Renal cortex interstitium (tissue), 11 donors: Measurements from ENCODE around the gene ASPG. TPM values are rescaled to one million over a fixed set of nuclear protein-coding genes. Genes with fewer than 3 reads are reported as not detected.

Experiments
- DNase-seq, 11 donors: peaks; one replicate each; pipeline ENCODE4 v3.0.0-alpha.2; 2013; ENCODE audit warnings: low read depth in 9 of 11, low spot score in 4 of 11; ENCODE audit errors: extremely low read depth in 1 of 11
- polyA plus RNA-seq, 3 donors: library from polyadenylated mRNA; unstranded; fragments of 120-200 nt; gene quantifications; one replicate each; pipeline ENCODE4 v1.2.1, GENCODE V29; 2013; ENCODE audit not compliant: insufficient read length in 3 of 3

Gene ASPG
- polyA plus RNA-seq, 3 donors: 10.1 to 17.3 (median 13.1) TPM

- DNase-seq: no peak
Measured at GRCh38 chr14:104101086-104101621, 15.7 kb downstream of the ASPG start.

GRCh38 chr14:104101651-104102281 is 16.3 kb downstream of the ASPG start:
- no peak for DNase-seq

- DNase-seq: no peak
Measured at GRCh38 chr14:104102282-104102914, 16.9 kb downstream of the ASPG start.

GRCh38 chr14:104103061-104103445 is 17.6 kb downstream of the ASPG start:
- no peak for DNase-seq

GRCh38 chr14:104103446-104104075 is 18.1 kb downstream of the ASPG start:
- no peak for DNase-seq

GRCh38 chr14:104104076-104104901 is 18.8 kb downstream of the ASPG start:
- no peak for DNase-seq

- DNase-seq: no peak
Measured at GRCh38 chr14:104105071-104105821, 19.7 kb downstream of the ASPG start.

- DNase-seq: no peak
Measured at GRCh38 chr14:104105822-104106470, 20.4 kb downstream of the ASPG start.

GRCh38 chr14:104106471-104106991 is 21.0 kb downstream of the ASPG start:
- DNase-seq: no peak

- no peak for DNase-seq
Measured at GRCh38 chr14:104107101-104107581, 21.6 kb downstream of the ASPG start.

- DNase-seq: no peak
Measured at GRCh38 chr14:104107611-104108569, 22.4 kb downstream of the ASPG start.

- DNase-seq: no peak
Measured at GRCh38 chr14:104108570-104109541, 23.4 kb downstream of the ASPG start.

- DNase-seq: no peak
Measured at GRCh38 chr14:104109731-104110361, 24.3 kb downstream of the ASPG start.

GRCh38 chr14:104110491-104111209 is 25.1 kb downstream of the ASPG start:
- DNase-seq: no peak
